Ishikawa (cell line): ENCODE results near the gene KATNAL2.

ENCODE experiments used
- CEBPB ChIP-seq: IDR thresholded peaks from 2 replicates; pipeline ENCODE4 v1.6.1; 2012
- CREB1 ChIP-seq: IDR thresholded peaks from 2 replicates; pipeline ENCODE4 v1.6.1; 2012; ENCODE audit warnings: low read depth
- EGR1 ChIP-seq: IDR thresholded peaks from 2 replicates; pipeline ENCODE4 v1.6.1; 2012
- EP300 ChIP-seq: IDR thresholded peaks from 2 replicates; pipeline ENCODE4 v1.6.1; 2012; ENCODE audit warnings: borderline replicate concordance
- FOXM1 ChIP-seq: IDR thresholded peaks from 2 replicates; pipeline ENCODE4 v1.6.1; 2012; ENCODE audit warnings: low read depth, borderline replicate concordance
- NFIC ChIP-seq: IDR thresholded peaks from 2 replicates; pipeline ENCODE4 v1.6.1; 2012
- RAD21 ChIP-seq: IDR thresholded peaks from 2 replicates; pipeline ENCODE4 v1.6.1; 2012; ENCODE audit warnings: low read depth
- TAF1 ChIP-seq: IDR thresholded peaks from 2 replicates; pipeline ENCODE4 v1.6.1; 2012; ENCODE audit warnings: low read depth, mild to moderate bottlenecking
- TCF12 ChIP-seq: IDR thresholded peaks from 2 replicates; pipeline ENCODE4 v1.6.1; 2012; ENCODE audit warnings: low read depth
- TEAD4 ChIP-seq: IDR thresholded peaks from 2 replicates; pipeline ENCODE4 v1.6.1; 2012
- YY1 ChIP-seq: IDR thresholded peaks from 2 replicates; pipeline ENCODE4 v1.6.1; 2012; ENCODE audit warnings: low read depth
- ZBTB7A ChIP-seq: IDR thresholded peaks from 2 replicates; pipeline ENCODE4 v1.6.1; 2012; ENCODE audit warnings: low read depth
- TF ChIP-seq, protein P1 (sequence below): IDR thresholded peaks from 2 replicates; pipeline ENCODE4 v1.6.1; 2012; ENCODE audit warnings: low read depth, mild to moderate bottlenecking
- TF ChIP-seq, protein P2 (sequence below): IDR thresholded peaks from 2 replicates; pipeline ENCODE4 v1.6.1; 2012

DNA sequence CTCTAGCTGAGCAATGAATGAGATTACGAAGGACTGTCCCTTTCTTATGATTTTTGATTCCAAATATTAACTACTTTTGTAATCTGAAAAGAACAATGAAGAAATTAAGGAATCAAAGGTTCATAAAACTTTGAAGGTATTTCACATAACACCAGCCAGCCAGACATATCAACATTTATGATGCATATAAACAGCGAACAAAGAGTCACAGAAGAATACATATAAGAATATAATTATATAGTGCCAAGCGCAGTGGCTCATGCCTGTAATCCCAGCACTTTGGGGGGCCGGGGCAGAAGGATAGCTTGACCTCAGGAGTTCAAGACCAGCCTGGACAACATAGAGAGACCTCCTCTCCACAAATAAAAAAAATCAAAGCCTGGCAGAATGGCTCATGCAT, 34.2 kb upstream of the KATNAL2 start:
- no peak for TF ChIP-seq FOXM1
- TF ChIP-seq RAD21: no peak
- TF ChIP-seq NFIC: no peak
- no peak for TF ChIP-seq EP300
- no peak for TF ChIP-seq TEAD4
- TF ChIP-seq, protein P1, sequence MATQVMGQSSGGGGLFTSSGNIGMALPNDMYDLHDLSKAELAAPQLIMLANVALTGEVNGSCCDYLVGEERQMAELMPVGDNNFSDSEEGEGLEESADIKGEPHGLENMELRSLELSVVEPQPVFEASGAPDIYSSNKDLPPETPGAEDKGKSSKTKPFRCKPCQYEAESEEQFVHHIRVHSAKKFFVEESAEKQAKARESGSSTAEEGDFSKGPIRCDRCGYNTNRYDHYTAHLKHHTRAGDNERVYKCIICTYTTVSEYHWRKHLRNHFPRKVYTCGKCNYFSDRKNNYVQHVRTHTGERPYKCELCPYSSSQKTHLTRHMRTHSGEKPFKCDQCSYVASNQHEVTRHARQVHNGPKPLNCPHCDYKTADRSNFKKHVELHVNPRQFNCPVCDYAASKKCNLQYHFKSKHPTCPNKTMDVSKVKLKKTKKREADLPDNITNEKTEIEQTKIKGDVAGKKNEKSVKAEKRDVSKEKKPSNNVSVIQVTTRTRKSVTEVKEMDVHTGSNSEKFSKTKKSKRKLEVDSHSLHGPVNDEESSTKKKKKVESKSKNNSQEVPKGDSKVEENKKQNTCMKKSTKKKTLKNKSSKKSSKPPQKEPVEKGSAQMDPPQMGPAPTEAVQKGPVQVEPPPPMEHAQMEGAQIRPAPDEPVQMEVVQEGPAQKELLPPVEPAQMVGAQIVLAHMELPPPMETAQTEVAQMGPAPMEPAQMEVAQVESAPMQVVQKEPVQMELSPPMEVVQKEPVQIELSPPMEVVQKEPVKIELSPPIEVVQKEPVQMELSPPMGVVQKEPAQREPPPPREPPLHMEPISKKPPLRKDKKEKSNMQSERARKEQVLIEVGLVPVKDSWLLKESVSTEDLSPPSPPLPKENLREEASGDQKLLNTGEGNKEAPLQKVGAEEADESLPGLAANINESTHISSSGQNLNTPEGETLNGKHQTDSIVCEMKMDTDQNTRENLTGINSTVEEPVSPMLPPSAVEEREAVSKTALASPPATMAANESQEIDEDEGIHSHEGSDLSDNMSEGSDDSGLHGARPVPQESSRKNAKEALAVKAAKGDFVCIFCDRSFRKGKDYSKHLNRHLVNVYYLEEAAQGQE: no peak
- no peak for TF ChIP-seq TAF1
- no peak for TF ChIP-seq CEBPB
- no peak for TF ChIP-seq YY1
- TF ChIP-seq CREB1: no peak
- no peak for TF ChIP-seq EGR1
- TF ChIP-seq, protein P2, sequence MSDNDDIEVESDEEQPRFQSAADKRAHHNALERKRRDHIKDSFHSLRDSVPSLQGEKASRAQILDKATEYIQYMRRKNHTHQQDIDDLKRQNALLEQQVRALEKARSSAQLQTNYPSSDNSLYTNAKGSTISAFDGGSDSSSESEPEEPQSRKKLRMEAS: no peak
- no peak for TF ChIP-seq ZBTB7A
- no peak for TF ChIP-seq TCF12
